22Rv1 (cell line): Measurements from ENCODE around the gene TTC16.

Experiments
- ZFX ChIP-seq: fragments of 450-650 bp; IDR thresholded peaks from 2 replicates; pipeline ENCODE4 v1.6.1; 2017; ENCODE audit warnings: antibody characterized with exemption, borderline replicate concordance
- TF ChIP-seq, protein P1 (sequence below): fragments of 450-650 bp; IDR thresholded peaks from 2 replicates; pipeline ENCODE4 v1.5.1; 2017; ENCODE audit warnings: mild to moderate bottlenecking

- TF ChIP-seq, protein P1, sequence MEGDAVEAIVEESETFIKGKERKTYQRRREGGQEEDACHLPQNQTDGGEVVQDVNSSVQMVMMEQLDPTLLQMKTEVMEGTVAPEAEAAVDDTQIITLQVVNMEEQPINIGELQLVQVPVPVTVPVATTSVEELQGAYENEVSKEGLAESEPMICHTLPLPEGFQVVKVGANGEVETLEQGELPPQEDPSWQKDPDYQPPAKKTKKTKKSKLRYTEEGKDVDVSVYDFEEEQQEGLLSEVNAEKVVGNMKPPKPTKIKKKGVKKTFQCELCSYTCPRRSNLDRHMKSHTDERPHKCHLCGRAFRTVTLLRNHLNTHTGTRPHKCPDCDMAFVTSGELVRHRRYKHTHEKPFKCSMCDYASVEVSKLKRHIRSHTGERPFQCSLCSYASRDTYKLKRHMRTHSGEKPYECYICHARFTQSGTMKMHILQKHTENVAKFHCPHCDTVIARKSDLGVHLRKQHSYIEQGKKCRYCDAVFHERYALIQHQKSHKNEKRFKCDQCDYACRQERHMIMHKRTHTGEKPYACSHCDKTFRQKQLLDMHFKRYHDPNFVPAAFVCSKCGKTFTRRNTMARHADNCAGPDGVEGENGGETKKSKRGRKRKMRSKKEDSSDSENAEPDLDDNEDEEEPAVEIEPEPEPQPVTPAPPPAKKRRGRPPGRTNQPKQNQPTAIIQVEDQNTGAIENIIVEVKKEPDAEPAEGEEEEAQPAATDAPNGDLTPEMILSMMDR: no peak
- TF ChIP-seq ZFX: no peak
These were observed 38.5 kb downstream of the TTC16 start for GRCh38 chr9:127754099-127755060.
